Naive B cell (primary cell): ENCODE data around the gene ADAM12. TPM values are rescaled to one million over a fixed set of nuclear protein-coding genes. Genes with fewer than 3 reads are reported as not detected.

Experiments
- ATAC-seq, 2 donors: fragments of 150-1000 bp; cut with Tn5 transposase; 2 replicates each; pipeline ENCODE4 v1.10.0; 2021; ENCODE audit warnings: low read depth in 2 of 2, mild to moderate bottlenecking in 2 of 2, moderate library complexity in 2 of 2
- DNase-seq: peaks from one replicate; pipeline ENCODE4 v3.0.0; 2022
- H3K27ac Mint-ChIP-seq, 6 donors: one replicate each; pipeline ENCODE4 v1.8.0; 2020 to 2022; ENCODE audit warnings: mild to moderate bottlenecking in 6 of 6, mixed read lengths in 6 of 6, moderate library complexity in 5 of 6, inconsistent platforms in 2 of 6
- H3K27me3 Mint-ChIP-seq, 3 donors: one replicate each; pipeline ENCODE4 v1.8.0; 2021 to 2022; ENCODE audit warnings: mixed read lengths in 3 of 3, mild to moderate bottlenecking in 1 of 3
- H3K36me3 Mint-ChIP-seq, 2 donors: one replicate each; pipeline ENCODE4 v1.8.0; 2020 to 2022; ENCODE audit warnings: mixed read lengths in 2 of 2, inconsistent platforms in 1 of 2, mild to moderate bottlenecking in 1 of 2
- H3K4me1 Mint-ChIP-seq, 3 donors: one replicate each; pipeline ENCODE4 v1.8.0; 2020 to 2022; ENCODE audit warnings: mixed read lengths in 3 of 3, inconsistent platforms in 1 of 3, mild to moderate bottlenecking in 1 of 3, moderate library complexity in 1 of 3
- H3K4me3 Mint-ChIP-seq, 8 donors: one replicate each; pipeline ENCODE4 v1.8.0; 2020 to 2022; ENCODE audit warnings: mild to moderate bottlenecking in 8 of 8, mixed read lengths in 8 of 8, moderate library complexity in 8 of 8, inconsistent platforms in 2 of 8
- H3K9me3 Mint-ChIP-seq, 7 donors: one replicate each; pipeline ENCODE4 v1.8.0; 2020 to 2022; ENCODE audit warnings: mixed read lengths in 7 of 7, mild to moderate bottlenecking in 5 of 7, inconsistent platforms in 2 of 7, moderate library complexity in 1 of 7
- polyA plus RNA-seq, 6 donors: library from polyadenylated mRNA; unstranded; fragments of 300-500 nt; fragmentation: Illumina TruSeq; gene quantifications; one replicate each; pipeline ENCODE4 v1.2.3, GENCODE V29; 2021; ENCODE audit warnings: low read depth in 6 of 6

Gene ADAM12
- polyA plus RNA-seq, 6 donors from 2014 or later = 0.07 to 0.08 TPM; not detected in 4

- no peak overlapping the region for H3K4me3 Mint-ChIP-seq
- no peaks in the 10 kb centered on the region for H3K9me3 Mint-ChIP-seq
- peaks cover 5 to 8% (median 5%) of the 10 kb centered on the region in 3 donors for H3K27me3 Mint-ChIP-seq
- no peaks in the 10 kb centered on the region for H3K36me3 Mint-ChIP-seq
- ATAC-seq (no peak), DNase-seq (no peak)
- H3K4me1 Mint-ChIP-seq = no peaks in the 10 kb centered on the region
- H3K27ac Mint-ChIP-seq = no peak overlapping the region
These were observed 423.7 kb downstream of the ADAM12 start for GRCh38 chr10:125964558-125964957.
